Hepatocyte (in vitro differentiated cells): ENCODE measurements around the gene ZBTB20. TPM values are rescaled to one million over a fixed set of nuclear protein-coding genes. Genes with fewer than 3 reads are reported as not detected.

Source experiments
- DNase-seq: peaks from one replicate; pipeline ENCODE4 v3.0.0-alpha.2; 2016; ENCODE audit warnings: low spot score
- H2AFZ ChIP-seq: fragments of 200-600 bp; sonication (generic); 2 replicates; pipeline ENCODE4 v1.6.0; 2016; ENCODE audit warnings: antibody characterized with exemption, mild to moderate bottlenecking
- H3K27ac ChIP-seq: fragments of 200-600 bp; sonication (generic); 2 replicates; pipeline ENCODE4 v1.5.1; 2016; ENCODE audit warnings: mild to moderate bottlenecking
- H3K27me3 ChIP-seq: fragments of 200-600 bp; sonication (generic); 2 replicates; pipeline ENCODE4 v1.6.1; 2016
- H3K36me3 ChIP-seq: fragments of 200-600 bp; sonication (generic); replicated peaks from 2 replicates; pipeline ENCODE4 v1.5.1; 2016; ENCODE audit warnings: low read depth; ENCODE audit not compliant: insufficient read depth
- H3K4me1 ChIP-seq: fragments of 200-600 bp; sonication (generic); 2 replicates; pipeline ENCODE4 v1.5.1; 2016; ENCODE audit warnings: mild to moderate bottlenecking, moderate library complexity; ENCODE audit not compliant: insufficient read depth
- H3K4me2 ChIP-seq: fragments of 200-600 bp; sonication (generic); 2 replicates; pipeline ENCODE4 v1.6.0; 2016
- H3K4me3 ChIP-seq: fragments of 200-600 bp; sonication (generic); 2 replicates; pipeline ENCODE4 v1.5.1; 2016; ENCODE audit warnings: mild to moderate bottlenecking
- H3K79me2 ChIP-seq: fragments of 200-600 bp; sonication (generic); 2 replicates; pipeline ENCODE4 v1.6.0; 2017; ENCODE audit warnings: mild to moderate bottlenecking
- H3K9me2 ChIP-seq: fragments of 200-600 bp; sonication (generic); replicated peaks from 2 replicates; pipeline ENCODE4 v1.6.0; 2017; ENCODE audit warnings: mild to moderate bottlenecking; ENCODE audit not compliant: insufficient read depth
- H3K9me3 ChIP-seq: fragments of 200-600 bp; sonication (generic); 2 replicates; pipeline ENCODE4 v1.5.1; 2016; ENCODE audit warnings: low read depth, mild to moderate bottlenecking
- H4K20me1 ChIP-seq: fragments of 200-600 bp; sonication (generic); 2 replicates; pipeline ENCODE4 v1.6.0; 2016; ENCODE audit warnings: mild to moderate bottlenecking; ENCODE audit not compliant: insufficient read depth, poor library complexity, severe bottlenecking
- EZH2 ChIP-seq: fragments of 200-600 bp; sonication (generic); IDR thresholded peaks from 2 replicates; pipeline ENCODE4 v1.6.1; 2016; ENCODE audit warnings: antibody characterized with exemption, mild to moderate bottlenecking, borderline replicate concordance
- EZH2phosphoT487 ChIP-seq: fragments of 200-600 bp; sonication (generic); IDR thresholded peaks from one replicate; pipeline ENCODE4 v1.6.1; 2018; ENCODE audit warnings: antibody characterized with exemption, mild to moderate bottlenecking, low read depth, moderate library complexity; ENCODE audit not compliant: unreplicated experiment, severe bottlenecking
- WGBS: methylation state at CpG from one replicate; pipeline ENCODE4 v1.1.6; 2016; ENCODE audit warnings: low lambda C conversion rate; ENCODE audit errors: missing lambda C conversion rate; 5-methylcytosine and 5-hydroxymethylcytosine counted together
- polyA plus RNA-seq: library from polyadenylated mRNA; unstranded; fragments of >200 nt; fragmentation: Nextera tagmentation; extraction: Ambion mirVana; gene quantifications from 2 replicates; pipeline ENCODE4 v1.2.1, GENCODE V29; 2016
- total RNA-seq: library from RNA; depleted of rRNA; stranded (reverse); fragments of >200 nt; gene quantifications from 2 replicates; pipeline ENCODE4 v1.2.3, GENCODE V29; 2014
- TF ChIP-seq, protein P1 (sequence below): fragments of 200-600 bp; sonication (generic); IDR thresholded peaks from 2 replicates; pipeline ENCODE4 v1.5.1; 2016; ENCODE audit warnings: antibody characterized with exemption, mild to moderate bottlenecking; ENCODE audit not compliant: poor library complexity

Gene ZBTB20
- total and polyA plus RNA-seq, 2 experiments from 2014 or later: 25.8 to 28.0 TPM

GRCh38 chr3:114850898-114851297, 296.2 kb downstream of the ZBTB20 start:
- Histone ChIP-seq H3K27ac (no peak overlapping the region), H3K9me3 (no peaks in the 10 kb centered on the region), H3K27me3 (no peaks in the 10 kb centered on the region), H3K4me3 (no peak overlapping the region), H2AFZ (no peak overlapping the region), H4K20me1 (no peaks in the 10 kb centered on the region), H3K79me2 (no peaks in the 10 kb centered on the region), H3K9me2 (no peaks in the 10 kb centered on the region), H3K4me1 (no peaks in the 10 kb centered on the region), H3K36me3 (no peaks in the 10 kb centered on the region), H3K4me2 (no peak overlapping the region)
- WGBS: 70% methylated on average over 1 of the region's 1 CpG
- TF ChIP-seq EZH2 (no peak), EZH2phosphoT487 (no peak)
- TF ChIP-seq, protein P1, sequence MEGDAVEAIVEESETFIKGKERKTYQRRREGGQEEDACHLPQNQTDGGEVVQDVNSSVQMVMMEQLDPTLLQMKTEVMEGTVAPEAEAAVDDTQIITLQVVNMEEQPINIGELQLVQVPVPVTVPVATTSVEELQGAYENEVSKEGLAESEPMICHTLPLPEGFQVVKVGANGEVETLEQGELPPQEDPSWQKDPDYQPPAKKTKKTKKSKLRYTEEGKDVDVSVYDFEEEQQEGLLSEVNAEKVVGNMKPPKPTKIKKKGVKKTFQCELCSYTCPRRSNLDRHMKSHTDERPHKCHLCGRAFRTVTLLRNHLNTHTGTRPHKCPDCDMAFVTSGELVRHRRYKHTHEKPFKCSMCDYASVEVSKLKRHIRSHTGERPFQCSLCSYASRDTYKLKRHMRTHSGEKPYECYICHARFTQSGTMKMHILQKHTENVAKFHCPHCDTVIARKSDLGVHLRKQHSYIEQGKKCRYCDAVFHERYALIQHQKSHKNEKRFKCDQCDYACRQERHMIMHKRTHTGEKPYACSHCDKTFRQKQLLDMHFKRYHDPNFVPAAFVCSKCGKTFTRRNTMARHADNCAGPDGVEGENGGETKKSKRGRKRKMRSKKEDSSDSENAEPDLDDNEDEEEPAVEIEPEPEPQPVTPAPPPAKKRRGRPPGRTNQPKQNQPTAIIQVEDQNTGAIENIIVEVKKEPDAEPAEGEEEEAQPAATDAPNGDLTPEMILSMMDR: no peak
- DNase-seq: no peak

DNA sequence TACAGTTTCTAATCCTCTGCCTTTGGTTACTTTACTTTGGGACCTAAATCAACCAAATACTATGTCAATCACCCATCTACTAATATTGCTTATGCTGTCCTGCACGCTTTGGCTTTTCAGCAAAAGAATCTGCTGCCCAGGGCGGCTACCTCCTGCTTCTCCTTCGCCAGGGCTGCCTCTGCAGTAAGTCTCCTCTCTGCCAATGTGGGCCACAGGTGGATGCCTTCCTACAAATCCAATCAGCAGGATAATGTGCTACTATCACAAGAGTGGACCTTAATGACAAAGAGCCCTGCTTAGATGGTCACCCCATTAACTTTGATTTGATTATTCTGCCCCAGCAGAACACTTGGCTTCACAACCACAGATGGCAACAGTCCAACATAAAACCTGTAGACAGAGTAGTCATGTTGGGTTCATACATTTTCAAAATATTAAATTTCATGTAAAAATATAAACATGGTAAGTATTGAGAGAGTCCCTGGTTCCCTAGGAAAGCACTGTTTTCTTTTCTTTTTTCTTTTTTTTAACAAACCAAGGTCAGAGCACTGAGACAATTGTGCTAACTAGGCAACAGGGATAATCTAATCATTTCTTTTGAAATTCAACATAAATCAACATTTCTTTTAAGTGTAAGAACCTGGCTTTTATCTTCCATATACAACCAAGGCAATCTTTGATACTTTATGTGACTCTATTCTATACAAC, 298.3 kb downstream of the ZBTB20 start:
- Histone ChIP-seq H3K4me3 (no peak overlapping the region), H3K9me2 (no peaks in the 10 kb centered on the region), H3K9me3 (no peaks in the 10 kb centered on the region), H3K27me3 (no peaks in the 10 kb centered on the region), H4K20me1 (no peaks in the 10 kb centered on the region), H3K4me2 (no peak overlapping the region), H3K79me2 (no peaks in the 10 kb centered on the region), H3K27ac (no peak overlapping the region), H3K4me1 (no peaks in the 10 kb centered on the region), H3K36me3 (no peaks in the 10 kb centered on the region), H2AFZ (no peak overlapping the region)
- 96% methylated on average over 3 of the region's 3 CpGs for WGBS
- no peak for DNase-seq
- no peak for TF ChIP-seq EZH2
- TF ChIP-seq, protein P1: no peak
- no peak for TF ChIP-seq EZH2phosphoT487

DNA sequence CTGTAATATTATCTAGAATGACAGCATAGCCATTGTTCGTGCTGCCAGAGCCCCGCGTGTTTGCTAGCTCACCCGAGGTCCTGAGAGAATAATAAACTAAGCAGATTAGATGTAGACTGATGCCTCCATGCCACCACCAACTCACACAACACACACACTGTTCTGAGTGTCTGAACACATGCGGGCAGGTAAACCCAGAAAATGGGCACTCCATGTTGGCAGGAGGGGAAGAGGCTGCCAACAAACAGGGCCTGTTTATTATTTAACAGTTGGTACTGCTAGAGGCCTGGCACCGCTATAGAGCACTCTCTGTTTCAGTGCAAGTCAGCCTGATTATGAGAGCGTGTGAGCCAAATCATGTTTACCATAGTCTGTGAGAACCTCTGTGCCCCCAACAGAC, 299.0 kb downstream of the ZBTB20 start:
- TF ChIP-seq, protein P1: no peak
- TF ChIP-seq EZH2phosphoT487 (no peak), EZH2 (no peak)
- Histone ChIP-seq H4K20me1 (no peaks in the 10 kb centered on the region), H3K27me3 (no peaks in the 10 kb centered on the region), H3K27ac (no peak overlapping the region), H3K4me3 (no peak overlapping the region), H3K4me1 (no peaks in the 10 kb centered on the region), H3K4me2 (no peak overlapping the region), H3K9me2 (no peaks in the 10 kb centered on the region), H3K79me2 (no peaks in the 10 kb centered on the region), H2AFZ (no peak overlapping the region), H3K9me3 (no peaks in the 10 kb centered on the region), H3K36me3 (no peaks in the 10 kb centered on the region)
- 72% methylated on average over 7 of the region's 7 CpGs for WGBS
- no peak for DNase-seq

DNA sequence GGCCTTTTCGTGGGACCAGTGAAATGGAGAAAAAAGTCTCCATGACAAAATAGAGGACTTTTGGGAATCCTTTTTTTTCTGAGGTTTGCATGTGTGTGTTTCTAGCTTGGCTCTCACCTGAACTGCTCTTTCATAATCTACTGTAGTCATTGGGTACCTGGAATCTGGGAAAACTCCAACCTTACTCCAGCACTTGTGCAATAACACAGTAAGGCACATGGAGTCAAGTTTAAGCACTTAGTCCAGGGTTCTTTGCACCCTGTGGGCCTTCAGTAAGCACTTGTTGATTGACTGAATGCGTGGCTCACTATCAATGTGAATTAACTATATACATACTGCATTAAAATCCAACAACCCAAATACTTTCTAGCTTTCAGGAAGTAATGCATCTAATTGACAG, 299.5 kb downstream of the ZBTB20 start:
- Histone ChIP-seq H3K79me2 (no peaks in the 10 kb centered on the region), H2AFZ (no peak overlapping the region), H4K20me1 (no peaks in the 10 kb centered on the region), H3K9me3 (no peaks in the 10 kb centered on the region), H3K36me3 (no peaks in the 10 kb centered on the region), H3K4me2 (no peak overlapping the region), H3K4me3 (no peak overlapping the region), H3K27ac (no peak overlapping the region), H3K9me2 (no peaks in the 10 kb centered on the region), H3K27me3 (no peaks in the 10 kb centered on the region), H3K4me1 (no peaks in the 10 kb centered on the region)
- TF ChIP-seq EZH2phosphoT487: no peak
- TF ChIP-seq EZH2: no peak
- TF ChIP-seq, protein P1: no peak
- WGBS: 86% methylated on average over 2 of the region's 2 CpGs
- DNase-seq: no peak
